Fibroblast of lung (primary cell): Measurements from ENCODE around the gene NACA.
"Not testable (repeated sequence)": the region's sequence is repeated elsewhere in the genome, so short reads cannot be mapped to it uniquely, and the experiment has no call there.

Experiments
- CTCF ChIP-seq, 2 donors: IDR thresholded peaks in 1 of 2; conservative IDR thresholded peaks in 1 of 2; 1 replicate in 1 of 2; 2 replicates in 1 of 2; pipeline ENCODE4 v1.5.1; 2011 to 2012; ENCODE audit warnings: low read length in 2 of 2, control low read depth in 1 of 2, inconsistent platforms in 1 of 2, low read depth in 1 of 2, mild to moderate bottlenecking in 1 of 2
- EZH2 ChIP-seq: IDR thresholded peaks from 2 replicates; pipeline ENCODE4 v1.5.1; 2012; ENCODE audit warnings: low read length, control low read depth, mild to moderate bottlenecking; ENCODE audit errors: missing control alignments

DNA sequence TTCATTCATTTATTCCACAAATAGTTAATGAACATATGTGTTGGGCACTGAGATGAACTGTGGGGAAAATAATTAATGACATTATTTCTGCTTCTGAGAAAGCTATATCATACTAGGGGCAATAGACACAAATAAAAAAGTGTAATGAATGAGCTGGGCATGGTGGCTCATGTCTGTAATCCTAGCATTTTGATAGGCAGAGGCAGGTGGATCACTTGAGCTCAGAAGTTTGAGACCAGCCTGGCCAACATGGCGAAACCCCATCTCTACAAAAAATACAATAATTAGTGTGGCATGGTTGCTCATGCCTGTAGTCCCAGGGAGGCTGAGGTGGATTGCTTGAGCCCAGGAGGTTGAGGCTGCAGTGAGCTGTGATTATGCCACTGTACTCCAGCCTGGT lies 32.9 kb upstream of the NACA start:
- not testable (repeated sequence) for TF ChIP-seq CTCF (conservative IDR thresholded peaks at IDR 0.05 in 1 of 2, IDR thresholded peaks at IDR 0.05 in 1 of 2; ENCODE audit: low read depth in 1 of 2, low read length in 2 of 2); EZH2
